Activated T-helper 9 cell treated with anti-CD3 and anti-CD28 coated beads, Interleukin-2, amount 50 U/mL, for 16 hours (primary cell): ENCODE data around the gene KLK7.
"Not testable (repeated sequence)": the region's sequence is repeated elsewhere in the genome, so short reads cannot be mapped to it uniquely, and the experiment has no call there.

Experiments used
- DNase-seq: peaks from one replicate; pipeline ENCODE4 v3.0.0-alpha.2; 2020; ENCODE audit warnings: low read depth

Gene KLK7

GRCh38 chr19:51010066-51010795 is 26.5 kb upstream of the KLK7 start:
- DNase-seq, result no peak

GRCh38 chr19:51009061-51009891 is 25.6 kb upstream of the KLK7 start:
- no peak for DNase-seq

GRCh38 chr19:51007488-51007887 is 23.8 kb upstream of the KLK7 start:
- DNase-seq, result no peak

- no peak for DNase-seq
Observed at GRCh38 chr19:51006406-51006805, 22.7 kb upstream of the KLK7 start.

- no peak for DNase-seq
Observed at GRCh38 chr19:51005248-51005647, 21.5 kb upstream of the KLK7 start.

GRCh38 chr19:51003316-51003715 is 19.6 kb upstream of the KLK7 start:
- DNase-seq, result no peak

- no peak for DNase-seq
Observed at GRCh38 chr19:51002542-51003311, 19.0 kb upstream of the KLK7 start.

GRCh38 chr19:51002089-51002532 is 18.4 kb upstream of the KLK7 start:
- no peak for DNase-seq

GRCh38 chr19:51001515-51001914 is 17.8 kb upstream of the KLK7 start, which contains the start of gene KLK8:
TSS of gene KLK8 (minus strand) at chr19:51001604. CDS start at chr19:51001167, 437 bp downstream.
- DNase-seq, result no peak

GRCh38 chr19:51000981-51001380 is 17.3 kb upstream of the KLK7 start:
- no peak for DNase-seq

GRCh38 chr19:51000426-51000825 is 16.7 kb upstream of the KLK7 start:
- no peak for DNase-seq

- DNase-seq, result no peak
Observed at GRCh38 chr19:50998686-50999085, 15.0 kb upstream of the KLK7 start.

- DNase-seq, result no peak
Observed at GRCh38 chr19:50998061-50998460, 14.3 kb upstream of the KLK7 start.

GRCh38 chr19:50994129-50994528 is 10.4 kb upstream of the KLK7 start:
- no peak for DNase-seq

- no peak for DNase-seq
Observed at GRCh38 chr19:50992666-50993035, 8.9 kb upstream of the KLK7 start.

- DNase-seq, result not testable (repeated sequence)
Observed at GRCh38 chr19:50984416-50984815, 699 bp upstream of the KLK7 start.

- DNase-seq, result no peak
Observed at GRCh38 chr19:50982186-50982585, 1.5 kb downstream of the KLK7 start.

- DNase-seq, result no peak
Observed at GRCh38 chr19:50981587-50982146, 2.0 kb downstream of the KLK7 start.

GRCh38 chr19:50980208-50980607 is 3.5 kb downstream of the KLK7 start:
- DNase-seq, result no peak

GRCh38 chr19:50979758-50980157 is 4.0 kb downstream of the KLK7 start:
- DNase-seq, result no peak

- no peak for DNase-seq
Observed at GRCh38 chr19:50978772-50979390, 4.8 kb downstream of the KLK7 start.

- DNase-seq, result no peak
Observed at GRCh38 chr19:50977626-50978025, 6.1 kb downstream of the KLK7 start.
